Colonic mucosa (tissue), 4 donors: ENCODE data around the gene MAPKAPK2. TPM values are rescaled to one million over a fixed set of nuclear protein-coding genes. Genes with fewer than 3 reads are reported as not detected.
A peak's percentile ranks its signal among the peaks of the same experiment; 100 is the strongest.

ENCODE experiments used
- DNase-seq: peaks from one replicate; pipeline ENCODE4 v3.0.0-alpha.2; 2020
- H3K27ac ChIP-seq: fragments of 200-600 bp; one replicate; pipeline ENCODE4 v1.8.0; 2021
- H3K27me3 ChIP-seq: fragments of 200-600 bp; one replicate; pipeline ENCODE4 v1.8.0; 2021
- H3K36me3 ChIP-seq: fragments of 200-600 bp; one replicate; pipeline ENCODE4 v1.8.0; 2021
- H3K4me1 ChIP-seq: fragments of 200-600 bp; one replicate; pipeline ENCODE4 v1.8.0; 2021; ENCODE audit warnings: mild to moderate bottlenecking
- H3K4me3 ChIP-seq: fragments of 200-600 bp; one replicate; pipeline ENCODE4 v1.8.0; 2021
- H3K9ac ChIP-seq, 2 donors: one replicate each; pipeline ENCODE4 v1.7.0; 2013; ENCODE audit warnings: control low read depth in 2 of 2, low read depth in 2 of 2, low read length in 2 of 2
- H3K9me3 ChIP-seq: fragments of 200-600 bp; one replicate; pipeline ENCODE4 v1.8.0; 2021
- CTCF ChIP-seq: fragments of 200-600 bp; IDR thresholded peaks from one replicate; pipeline ENCODE4 v1.8.0; 2022; ENCODE audit warnings: antibody characterized with exemption, mild to moderate bottlenecking
- intact Hi-C: fragments of 100-400 bp; cut with DNase I; formaldehyde crosslinking; loops from one replicate; pipeline ENCODE4 v1.14.1; 2022
- total RNA-seq, 2 donors: library from RNA; stranded (reverse); fragmentation: NEBNext Ultra II Directional in 1 of 2; extraction: Animal tissue kit (Norgen Biotek cat#: 25700) in 1 of 2; gene quantifications; one replicate each; pipeline ENCODE4 v1.2.1, GENCODE V29; 2021
- donor health status: healthy.
- donor health status: DM: no; HTN: no; CAD: no.
- donor health status: DM: no; HTN: no; CAD: no.

The MAPKAPK2 gene
- total RNA-seq, 2 donors from 2014 or later: 61.4 to 71.1 TPM

- no peak overlapping the region for H3K4me3 ChIP-seq
- no peak for DNase-seq
- no peak overlapping the region for H3K27ac ChIP-seq
- H3K4me1 ChIP-seq: no peaks in the 10 kb centered on the region
- no peaks in the 10 kb centered on the region for H3K27me3 ChIP-seq
- no peaks in the 10 kb centered on the region for H3K36me3 ChIP-seq
- H3K9ac ChIP-seq: no peak overlapping the region
- intact Hi-C loops: no loop called here
- no peaks in the 10 kb centered on the region for H3K9me3 ChIP-seq
- TF ChIP-seq CTCF: no peak
Observed at GRCh38 chr1:206768472-206769303, 84.0 kb downstream of the MAPKAPK2 start.

- Histone ChIP-seq H3K27me3 (no peaks in the 10 kb centered on the region), H3K36me3 (no peaks in the 10 kb centered on the region), H3K4me1 (no peaks in the 10 kb centered on the region), H3K9me3 (no peaks in the 10 kb centered on the region), H3K4me3 (no peak overlapping the region), H3K9ac (no peak overlapping the region), H3K27ac (no peak overlapping the region)
- intact Hi-C loops: no loop called here
- TF ChIP-seq CTCF: no peak
- no peak for DNase-seq
Observed at GRCh38 chr1:206769304-206769731, 84.6 kb downstream of the MAPKAPK2 start.

- Histone ChIP-seq H3K9me3 (no peaks in the 10 kb centered on the region), H3K36me3 (no peaks in the 10 kb centered on the region), H3K4me3 (no peak within 1 kb of the TSS), H3K9ac (no peak within 1 kb of the TSS), H3K27me3 (no peaks in the 10 kb centered on the region), H3K4me1 (no peaks in the 10 kb centered on the region), H3K27ac (peak within 1 kb of the TSS; percentile 40)
- intact Hi-C loops: no loop called here
- no peak for TF ChIP-seq CTCF
- no peak for DNase-seq
Observed at GRCh38 chr1:206770531-206771337, 86.0 kb downstream of the MAPKAPK2 start, which contains the start of gene IL19. Gene IL19, plus strand, starts transcription at chr1:206770773. Its CDS starts 65,890 bp downstream, at chr1:206836663.

- no peaks in the 10 kb centered on the region for H3K4me1 ChIP-seq
- no peak for DNase-seq
- intact Hi-C loops: no loop called here
- no peaks in the 10 kb centered on the region for H3K27me3 ChIP-seq
- no peak overlapping the region for H3K9ac ChIP-seq
- H3K27ac ChIP-seq: peak overlapping the region; percentile 40
- TF ChIP-seq CTCF: no peak
- H3K9me3 ChIP-seq: no peaks in the 10 kb centered on the region
- H3K4me3 ChIP-seq: no peak overlapping the region
- no peaks in the 10 kb centered on the region for H3K36me3 ChIP-seq
Observed at GRCh38 chr1:206771338-206771692, 86.6 kb downstream of the MAPKAPK2 start.

- Histone ChIP-seq H3K27me3 (no peaks in the 10 kb centered on the region), H3K4me3 (no peak within 1 kb of the TSS), H3K27ac (no peak within 1 kb of the TSS), H3K4me1 (no peaks in the 10 kb centered on the region), H3K9me3 (no peaks in the 10 kb centered on the region), H3K36me3 (no peaks in the 10 kb centered on the region), H3K9ac (no peak within 1 kb of the TSS)
- TF ChIP-seq CTCF: no peak
- intact Hi-C loops: no loop called here
- DNase-seq: no peak
Observed at GRCh38 chr1:206772243-206772937, 87.7 kb downstream of the MAPKAPK2 start, which contains the start of gene IL10. Gene IL10, minus strand, starts transcription at chr1:206772494. Its CDS starts 59 bp downstream, at chr1:206772435.
